Measurements from ENCODE around the gene THSD4.
"Not testable (repeated sequence)": the region's sequence is repeated elsewhere in the genome, so short reads cannot be mapped to it uniquely, and the experiment has no call there.

The THSD4 gene

GRCh38 chr15:71125831-71126450, 10.7 kb downstream of the THSD4 start:
- Histone ChIP-seq H3K36me3 (ENCODE audit: control insufficient read depth, low read depth, low read length) (no peaks in the 10 kb centered on the region), H3K27me3 (ENCODE audit: control insufficient read depth, insufficient read depth, low read length) (no peaks in the 10 kb centered on the region)

GRCh38 chr15:71127083-71127482, 11.8 kb downstream of the THSD4 start:
- Histone ChIP-seq H3K27ac (ENCODE audit: low read length) (no peak overlapping the region), H3K4me3 (ENCODE audit: low read length) (no peak overlapping the region), H3K36me3 (ENCODE audit: control insufficient read depth, low read depth, low read length) (no peaks in the 10 kb centered on the region), H3K9me3 (ENCODE audit: control insufficient read depth, low read depth, low read length) (no peaks in the 10 kb centered on the region), H3K9ac (ENCODE audit: low read length) (no peak overlapping the region), H3K27me3 (ENCODE audit: control insufficient read depth, insufficient read depth, low read length) (no peaks in the 10 kb centered on the region), H3K4me1 (ENCODE audit: control insufficient read depth, low read depth, low read length) (no peaks in the 10 kb centered on the region)

More at GRCh38 chr15:71125831-71126450, 10.7 kb downstream of the THSD4 start:
- Histone ChIP-seq H3K4me3 (ENCODE audit: low read length) (no peak overlapping the region), H3K9me3 (ENCODE audit: control insufficient read depth, low read depth, low read length) (no peaks in the 10 kb centered on the region), H3K9ac (ENCODE audit: low read length) (no peak overlapping the region), H3K27ac (ENCODE audit: low read length) (no peak overlapping the region), H3K4me1 (ENCODE audit: control insufficient read depth, low read depth, low read length) (peaks cover 5% of the 10 kb centered on the region)

GRCh38 chr15:71128159-71128558, 12.9 kb downstream of the THSD4 start:
- H3K27ac ChIP-seq (ENCODE audit: low read length); H3K36me3 ChIP-seq (ENCODE audit: control insufficient read depth, low read depth, low read length); H3K4me1 ChIP-seq (ENCODE audit: control insufficient read depth, low read depth, low read length); H3K9ac ChIP-seq (ENCODE audit: low read length); H3K27me3 ChIP-seq (ENCODE audit: control insufficient read depth, insufficient read depth, low read length); H3K4me3 ChIP-seq (ENCODE audit: low read length); H3K9me3 ChIP-seq (ENCODE audit: control insufficient read depth, low read depth, low read length): not testable (repeated sequence)

- no peaks in the 10 kb centered on the region for H3K4me1 ChIP-seq (ENCODE audit: control insufficient read depth, low read depth, low read length)
- H3K4me3 ChIP-seq (ENCODE audit: low read length): no peak overlapping the region
- no peak overlapping the region for H3K27ac ChIP-seq (ENCODE audit: low read length)
These were observed 13.8 kb downstream of the THSD4 start for GRCh38 chr15:71128939-71129562.

GRCh38 chr15:71129669-71130068, 14.4 kb downstream of the THSD4 start:
- H3K9ac ChIP-seq (ENCODE audit: low read length): no peak overlapping the region
- H3K27ac ChIP-seq (ENCODE audit: low read length): no peak overlapping the region
- no peaks in the 10 kb centered on the region for H3K9me3 ChIP-seq (ENCODE audit: control insufficient read depth, low read depth, low read length)
- H3K36me3 ChIP-seq (ENCODE audit: control insufficient read depth, low read depth, low read length): no peaks in the 10 kb centered on the region
- H3K4me1 ChIP-seq (ENCODE audit: control insufficient read depth, low read depth, low read length): no peaks in the 10 kb centered on the region
- no peak overlapping the region for H3K4me3 ChIP-seq (ENCODE audit: low read length)
- no peaks in the 10 kb centered on the region for H3K27me3 ChIP-seq (ENCODE audit: control insufficient read depth, insufficient read depth, low read length)

More at GRCh38 chr15:71128939-71129562, 13.8 kb downstream of the THSD4 start:
- Histone ChIP-seq H3K9me3 (ENCODE audit: control insufficient read depth, low read depth, low read length) (no peaks in the 10 kb centered on the region), H3K9ac (ENCODE audit: low read length) (no peak overlapping the region), H3K36me3 (ENCODE audit: control insufficient read depth, low read depth, low read length) (no peaks in the 10 kb centered on the region), H3K27me3 (ENCODE audit: control insufficient read depth, insufficient read depth, low read length) (no peaks in the 10 kb centered on the region)

- H3K4me3 ChIP-seq (ENCODE audit: low read length): no peak overlapping the region
- no peaks in the 10 kb centered on the region for H3K9me3 ChIP-seq (ENCODE audit: control insufficient read depth, low read depth, low read length)
- H3K36me3 ChIP-seq (ENCODE audit: control insufficient read depth, low read depth, low read length): no peaks in the 10 kb centered on the region
- no peak overlapping the region for H3K27ac ChIP-seq (ENCODE audit: low read length)
- peaks cover 4% of the 10 kb centered on the region for H3K4me1 ChIP-seq (ENCODE audit: control insufficient read depth, low read depth, low read length)
- H3K9ac ChIP-seq (ENCODE audit: low read length): no peak overlapping the region
- no peaks in the 10 kb centered on the region for H3K27me3 ChIP-seq (ENCODE audit: control insufficient read depth, insufficient read depth, low read length)
These were observed 16.5 kb downstream of the THSD4 start for GRCh38 chr15:71131601-71132362.

- H3K36me3 ChIP-seq (ENCODE audit: control insufficient read depth, low read depth, low read length): no peaks in the 10 kb centered on the region
- peaks cover 4% of the 10 kb centered on the region for H3K4me1 ChIP-seq (ENCODE audit: control insufficient read depth, low read depth, low read length)
- no peaks in the 10 kb centered on the region for H3K9me3 ChIP-seq (ENCODE audit: control insufficient read depth, low read depth, low read length)
- H3K9ac ChIP-seq (ENCODE audit: low read length): no peak overlapping the region
- H3K27ac ChIP-seq (ENCODE audit: low read length): no peak overlapping the region
- no peaks in the 10 kb centered on the region for H3K27me3 ChIP-seq (ENCODE audit: control insufficient read depth, insufficient read depth, low read length)
- H3K4me3 ChIP-seq (ENCODE audit: low read length): no peak overlapping the region
These were observed 18.6 kb downstream of the THSD4 start for GRCh38 chr15:71133747-71134472.

- H3K9ac ChIP-seq (ENCODE audit: low read length): no peak overlapping the region
- no peak overlapping the region for H3K27ac ChIP-seq (ENCODE audit: low read length)
- no peaks in the 10 kb centered on the region for H3K9me3 ChIP-seq (ENCODE audit: control insufficient read depth, low read depth, low read length)
- no peaks in the 10 kb centered on the region for H3K27me3 ChIP-seq (ENCODE audit: control insufficient read depth, insufficient read depth, low read length)
- no peaks in the 10 kb centered on the region for H3K36me3 ChIP-seq (ENCODE audit: control insufficient read depth, low read depth, low read length)
- H3K4me3 ChIP-seq (ENCODE audit: low read length): no peak overlapping the region
- H3K4me1 ChIP-seq (ENCODE audit: control insufficient read depth, low read depth, low read length): peaks cover 4% of the 10 kb centered on the region
These were observed 21.0 kb downstream of the THSD4 start for GRCh38 chr15:71136159-71136783.

- Histone ChIP-seq H3K9ac (ENCODE audit: low read length) (no peak overlapping the region), H3K27ac (ENCODE audit: low read length) (no peak overlapping the region), H3K4me3 (ENCODE audit: low read length) (no peak overlapping the region), H3K4me1 (ENCODE audit: control insufficient read depth, low read depth, low read length) (peaks cover 4% of the 10 kb centered on the region), H3K9me3 (ENCODE audit: control insufficient read depth, low read depth, low read length) (no peaks in the 10 kb centered on the region), H3K27me3 (ENCODE audit: control insufficient read depth, insufficient read depth, low read length) (no peaks in the 10 kb centered on the region), H3K36me3 (ENCODE audit: control insufficient read depth, low read depth, low read length) (no peaks in the 10 kb centered on the region)
These were observed 21.7 kb downstream of the THSD4 start for GRCh38 chr15:71136793-71137518.

GRCh38 chr15:71138473-71138872, 23.2 kb downstream of the THSD4 start:
- Histone ChIP-seq H3K36me3 (ENCODE audit: control insufficient read depth, low read depth, low read length) (no peaks in the 10 kb centered on the region), H3K9ac (ENCODE audit: low read length) (no peak overlapping the region), H3K4me1 (ENCODE audit: control insufficient read depth, low read depth, low read length) (peaks cover 4% of the 10 kb centered on the region), H3K27ac (ENCODE audit: low read length) (no peak overlapping the region), H3K9me3 (ENCODE audit: control insufficient read depth, low read depth, low read length) (no peaks in the 10 kb centered on the region), H3K27me3 (ENCODE audit: control insufficient read depth, insufficient read depth, low read length) (no peaks in the 10 kb centered on the region), H3K4me3 (ENCODE audit: low read length) (no peak overlapping the region)
